HG03045 (cell line): ENCODE measurements around the gene SEC11A.
"Not testable (repeated sequence)": the region's sequence is repeated elsewhere in the genome, so short reads cannot be mapped to it uniquely, and the experiment has no call there.

Experiments used
- ATAC-seq: cut with Tn5 transposase; IDR thresholded peaks from one replicate; pipeline ENCODE4 v1.9.1; 2021; ENCODE audit warnings: mild to moderate bottlenecking, moderate library complexity; ENCODE audit not compliant: unreplicated experiment

SEC11A gene

GRCh38 chr15:84716036-84716732 is at the start of gene SEC11A:
Gene SEC11A, minus strand, starts transcription at chr15:84716139. Its CDS starts 64 bp downstream, at chr15:84716075.
- ATAC-seq, result peak; percentile 95

GRCh38 chr15:84765675-84766074 is 49.7 kb upstream of the SEC11A start:
- ATAC-seq, result no peak

- ATAC-seq, result no peak
These were observed 49.0 kb upstream of the SEC11A start for GRCh38 chr15:84764989-84765388.

- ATAC-seq, result no peak
These were observed 48.6 kb upstream of the SEC11A start for GRCh38 chr15:84764585-84764984.

- no peak for ATAC-seq
These were observed 47.1 kb upstream of the SEC11A start for GRCh38 chr15:84762840-84763572.

GRCh38 chr15:84761607-84762131 is 45.7 kb upstream of the SEC11A start:
- no peak for ATAC-seq

- ATAC-seq, result no peak
These were observed 44.3 kb upstream of the SEC11A start for GRCh38 chr15:84760219-84760618.

- ATAC-seq, result no peak
These were observed 43.1 kb upstream of the SEC11A start for GRCh38 chr15:84759018-84759417.

- ATAC-seq, result no peak
These were observed 40.0 kb upstream of the SEC11A start for GRCh38 chr15:84755736-84756527.

- not testable (repeated sequence) for ATAC-seq
These were observed 39.0 kb upstream of the SEC11A start for GRCh38 chr15:84754889-84755288.

- no peak for ATAC-seq
These were observed 36.8 kb upstream of the SEC11A start for GRCh38 chr15:84752700-84753099.

GRCh38 chr15:84752195-84752594 is 36.3 kb upstream of the SEC11A start:
- no peak for ATAC-seq

- not testable (repeated sequence) for ATAC-seq
These were observed 35.8 kb upstream of the SEC11A start for GRCh38 chr15:84751721-84752120.

- ATAC-seq, result no peak
These were observed 34.7 kb upstream of the SEC11A start for GRCh38 chr15:84750583-84751092.

- ATAC-seq, result peak; percentile 9
These were observed 33.4 kb upstream of the SEC11A start for GRCh38 chr15:84749111-84749991.

- ATAC-seq, result peak; percentile 56
These were observed 32.6 kb upstream of the SEC11A start, which contains the start of gene ZNF592 for GRCh38 chr15:84748274-84749110. Gene ZNF592, plus strand, starts transcription at chr15:84748592. Its CDS starts 34,084 bp downstream, at chr15:84782676.

- ATAC-seq, result peak; percentile 44
These were observed 31.7 kb upstream of the SEC11A start for GRCh38 chr15:84747416-84748273.

- no peak for ATAC-seq
These were observed 25.2 kb upstream of the SEC11A start for GRCh38 chr15:84741121-84741520.
